Duodenal mucosa (tissue), 2 donors: ENCODE results near the gene MAP2.

Source experiments
- H3K27ac ChIP-seq: one replicate; pipeline ENCODE4 v1.7.0; 2013; ENCODE audit warnings: low read depth, low read length
- H3K27me3 ChIP-seq, 2 donors: one replicate each; pipeline ENCODE4 v1.7.0; 2013; ENCODE audit warnings: low read length in 2 of 2, control low read depth in 1 of 2; ENCODE audit not compliant: insufficient read depth in 2 of 2, control insufficient read depth in 1 of 2
- H3K36me3 ChIP-seq, 2 donors: one replicate each; pipeline ENCODE4 v1.7.0; 2013; ENCODE audit warnings: low read length in 2 of 2, control low read depth in 1 of 2; ENCODE audit not compliant: insufficient read depth in 2 of 2, control insufficient read depth in 1 of 2
- H3K4me1 ChIP-seq, 2 donors: one replicate each; pipeline ENCODE4 v1.7.0; 2013; ENCODE audit warnings: low read length in 2 of 2, control low read depth in 1 of 2; ENCODE audit not compliant: insufficient read depth in 2 of 2, control insufficient read depth in 1 of 2
- H3K4me3 ChIP-seq, 2 donors: one replicate each; pipeline ENCODE4 v1.7.0; 2013; ENCODE audit warnings: low read length in 2 of 2, low read depth in 1 of 2
- H3K9ac ChIP-seq, 2 donors: one replicate each; pipeline ENCODE4 v1.7.0; 2013; ENCODE audit warnings: low read length in 2 of 2, low read depth in 1 of 2
- H3K9me3 ChIP-seq, 2 donors: one replicate each; pipeline ENCODE4 v1.7.0; 2013; ENCODE audit warnings: low read length in 2 of 2, control low read depth in 1 of 2; ENCODE audit not compliant: control insufficient read depth in 1 of 2

MAP2 gene

GRCh38 chr2:209721497-209721896, 297.6 kb downstream of the MAP2 start:
- Histone ChIP-seq H3K4me1 (no peaks in the 10 kb centered on the region), H3K27ac (no peak overlapping the region), H3K36me3 (no peaks in the 10 kb centered on the region), H3K27me3 (no peaks in the 10 kb centered on the region), H3K9me3 (no peaks in the 10 kb centered on the region), H3K9ac (no peak overlapping the region), H3K4me3 (no peak overlapping the region)

- Histone ChIP-seq H3K27ac (no peak overlapping the region), H3K9me3 (no peaks in the 10 kb centered on the region), H3K4me1 (no peaks in the 10 kb centered on the region), H3K27me3 (no peaks in the 10 kb centered on the region), H3K36me3 (no peaks in the 10 kb centered on the region), H3K4me3 (no peak overlapping the region), H3K9ac (no peak overlapping the region)
Observed at GRCh38 chr2:209726311-209726710, 302.5 kb downstream of the MAP2 start.

- no peak overlapping the region for H3K4me3 ChIP-seq
- no peak overlapping the region for H3K27ac ChIP-seq
- no peaks in the 10 kb centered on the region for H3K4me1 ChIP-seq
- H3K27me3 ChIP-seq = no peaks in the 10 kb centered on the region
- H3K9me3 ChIP-seq = no peaks in the 10 kb centered on the region
- no peaks in the 10 kb centered on the region for H3K36me3 ChIP-seq
- no peak overlapping the region for H3K9ac ChIP-seq
Observed at GRCh38 chr2:209727077-209727476, 303.2 kb downstream of the MAP2 start.

GRCh38 chr2:209734805-209735204, 311.0 kb downstream of the MAP2 start:
- Histone ChIP-seq H3K36me3 (no peaks in the 10 kb centered on the region), H3K4me3 (no peak overlapping the region), H3K27ac (no peak overlapping the region), H3K9me3 (no peaks in the 10 kb centered on the region), H3K27me3 (no peaks in the 10 kb centered on the region), H3K9ac (no peak overlapping the region), H3K4me1 (no peaks in the 10 kb centered on the region)

- Histone ChIP-seq H3K9me3 (no peaks in the 10 kb centered on the region), H3K36me3 (no peaks in the 10 kb centered on the region), H3K4me1 (no peaks in the 10 kb centered on the region), H3K4me3 (no peak overlapping the region), H3K27ac (no peak overlapping the region), H3K27me3 (no peaks in the 10 kb centered on the region), H3K9ac (no peak overlapping the region)
Observed at GRCh38 chr2:209741953-209742352, 318.1 kb downstream of the MAP2 start.

- H3K27me3 ChIP-seq = no peaks in the 10 kb centered on the region
- no peaks in the 10 kb centered on the region for H3K9me3 ChIP-seq
- no peak overlapping the region for H3K4me3 ChIP-seq
- no peak overlapping the region for H3K27ac ChIP-seq
- no peak overlapping the region for H3K9ac ChIP-seq
- no peaks in the 10 kb centered on the region for H3K36me3 ChIP-seq
- H3K4me1 ChIP-seq = no peaks in the 10 kb centered on the region
Observed at GRCh38 chr2:209753020-209753419, 329.2 kb downstream of the MAP2 start.

- Histone ChIP-seq H3K9me3 (no peaks in the 10 kb centered on the region), H3K27me3 (no peaks in the 10 kb centered on the region), H3K27ac (no peak overlapping the region), H3K4me3 (no peak overlapping the region), H3K9ac (no peak overlapping the region), H3K36me3 (no peaks in the 10 kb centered on the region), H3K4me1 (no peaks in the 10 kb centered on the region)
Observed at GRCh38 chr2:209757163-209757562, 333.3 kb downstream of the MAP2 start.

- Histone ChIP-seq H3K9me3 (no peaks in the 10 kb centered on the region), H3K4me1 (no peaks in the 10 kb centered on the region), H3K9ac (no peak overlapping the region), H3K27me3 (no peaks in the 10 kb centered on the region), H3K27ac (no peak overlapping the region), H3K4me3 (no peak overlapping the region), H3K36me3 (no peaks in the 10 kb centered on the region)
Observed at GRCh38 chr2:209761566-209761965, 337.7 kb downstream of the MAP2 start.

GRCh38 chr2:209762563-209762962, 338.7 kb downstream of the MAP2 start:
- Histone ChIP-seq H3K36me3 (no peaks in the 10 kb centered on the region), H3K27ac (no peak overlapping the region), H3K27me3 (no peaks in the 10 kb centered on the region), H3K9me3 (no peaks in the 10 kb centered on the region), H3K4me1 (no peaks in the 10 kb centered on the region), H3K4me3 (no peak overlapping the region), H3K9ac (no peak overlapping the region)

- no peak overlapping the region for H3K27ac ChIP-seq
- H3K9me3 ChIP-seq = no peaks in the 10 kb centered on the region
- H3K9ac ChIP-seq = no peak overlapping the region
- no peak overlapping the region for H3K4me3 ChIP-seq
- H3K36me3 ChIP-seq = no peaks in the 10 kb centered on the region
- H3K27me3 ChIP-seq = no peaks in the 10 kb centered on the region
- no peaks in the 10 kb centered on the region for H3K4me1 ChIP-seq
Observed at GRCh38 chr2:209763106-209763505, 339.3 kb downstream of the MAP2 start.

- Histone ChIP-seq H3K4me1 (peaks cover 0 to 3% of the 10 kb centered on the region in 2 donors), H3K27ac (no peak overlapping the region), H3K36me3 (no peaks in the 10 kb centered on the region), H3K27me3 (peaks cover 0 to 5% of the 10 kb centered on the region in 2 donors), H3K9ac (no peak overlapping the region), H3K9me3 (no peaks in the 10 kb centered on the region), H3K4me3 (no peak overlapping the region)
Observed at GRCh38 chr2:209766613-209767012, 342.8 kb downstream of the MAP2 start.
